MM.1S (cell line): Measurements from ENCODE around the gene ZNF716.

Experiments
- EZH2 ChIP-seq: fragments of 300-600 bp; sonication (generic); optimal IDR thresholded peaks from 2 replicates; pipeline ENCODE3; 2017; ENCODE audit warnings: low read depth, mild to moderate bottlenecking, antibody characterized with exemption, low read length, mixed read lengths
- TF ChIP-seq, protein P1 (sequence below): fragments of 300-600 bp; sonication (generic); IDR thresholded peaks from 2 replicates; pipeline ENCODE4 v1.5.1; 2016; ENCODE audit warnings: antibody characterized with exemption, low read length, mixed read lengths

DNA sequence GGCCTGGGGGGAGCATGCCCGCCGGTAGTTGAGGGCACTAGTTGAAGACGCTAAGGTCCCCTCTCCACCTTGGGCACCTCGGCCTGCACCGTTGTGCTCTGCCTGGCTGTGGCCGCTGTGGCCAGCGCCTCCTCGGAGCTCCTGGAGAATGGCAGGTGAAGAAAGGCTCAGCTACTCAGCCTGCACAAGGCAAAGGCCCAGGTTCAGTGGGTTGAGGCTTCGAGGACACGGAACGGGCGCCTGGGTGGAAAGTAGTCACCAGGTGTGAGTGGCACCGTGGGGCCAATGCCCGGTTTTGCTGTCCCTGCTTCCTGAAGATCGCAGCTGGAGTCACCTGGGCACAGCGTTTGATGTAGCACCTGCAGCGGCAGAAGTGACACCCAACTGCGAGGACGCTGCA, 12.4 kb upstream of the ZNF716 start:
- TF ChIP-seq, protein P1, sequence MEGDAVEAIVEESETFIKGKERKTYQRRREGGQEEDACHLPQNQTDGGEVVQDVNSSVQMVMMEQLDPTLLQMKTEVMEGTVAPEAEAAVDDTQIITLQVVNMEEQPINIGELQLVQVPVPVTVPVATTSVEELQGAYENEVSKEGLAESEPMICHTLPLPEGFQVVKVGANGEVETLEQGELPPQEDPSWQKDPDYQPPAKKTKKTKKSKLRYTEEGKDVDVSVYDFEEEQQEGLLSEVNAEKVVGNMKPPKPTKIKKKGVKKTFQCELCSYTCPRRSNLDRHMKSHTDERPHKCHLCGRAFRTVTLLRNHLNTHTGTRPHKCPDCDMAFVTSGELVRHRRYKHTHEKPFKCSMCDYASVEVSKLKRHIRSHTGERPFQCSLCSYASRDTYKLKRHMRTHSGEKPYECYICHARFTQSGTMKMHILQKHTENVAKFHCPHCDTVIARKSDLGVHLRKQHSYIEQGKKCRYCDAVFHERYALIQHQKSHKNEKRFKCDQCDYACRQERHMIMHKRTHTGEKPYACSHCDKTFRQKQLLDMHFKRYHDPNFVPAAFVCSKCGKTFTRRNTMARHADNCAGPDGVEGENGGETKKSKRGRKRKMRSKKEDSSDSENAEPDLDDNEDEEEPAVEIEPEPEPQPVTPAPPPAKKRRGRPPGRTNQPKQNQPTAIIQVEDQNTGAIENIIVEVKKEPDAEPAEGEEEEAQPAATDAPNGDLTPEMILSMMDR, result no peak
- TF ChIP-seq EZH2, result no peak
